ENCODE data around the gene SMARCB1. TPM values are rescaled to one million over a fixed set of nuclear protein-coding genes. Genes with fewer than 3 reads are reported as not detected.

SMARCB1 gene
- total RNA-seq, 4 donors from 2014 or later, result 37.8 to 61.0 (median 47.7) TPM

DNA sequence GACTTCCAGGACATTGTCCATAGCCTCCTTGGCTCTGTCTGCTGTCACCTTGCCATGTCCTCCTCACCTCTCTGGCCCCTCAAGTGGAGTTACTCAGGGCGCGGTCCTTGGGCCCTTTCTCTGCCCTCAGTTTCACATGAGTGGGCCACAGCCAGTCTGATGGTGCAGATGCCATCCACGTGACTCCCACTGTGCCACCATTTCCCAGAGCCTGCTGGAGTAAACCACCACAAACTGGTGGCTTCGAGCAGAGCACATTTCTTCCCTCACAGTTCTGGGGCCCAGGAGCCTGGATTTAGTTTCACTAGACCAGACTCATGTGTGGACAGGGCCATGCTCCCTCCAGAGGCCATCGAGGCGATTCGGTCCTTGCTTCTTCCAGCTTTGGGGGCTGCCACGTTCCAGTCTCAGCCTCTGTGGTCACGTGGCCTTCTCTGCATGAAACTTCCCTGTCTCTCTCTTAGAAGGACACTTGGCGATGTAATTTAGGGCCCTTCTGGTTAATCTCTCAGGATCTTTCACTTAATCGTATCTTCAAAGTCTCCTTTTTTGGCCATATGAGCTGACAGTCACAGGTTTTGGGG is 14.6 kb downstream of the SMARCB1 start:
- Histone ChIP-seq H3K27me3 (no peaks in the 10 kb centered on the region), H3K27ac (no peak overlapping the region), H3K36me3 (peaks cover 39 to 97% (median 59%) of the 10 kb centered on the region in 3 donors), H3K4me1 (no peaks in the 10 kb centered on the region), H3K9me3 (no peaks in the 10 kb centered on the region), H3K4me3 (no peak overlapping the region)
- no peak for TF ChIP-seq POLR2A (IDR thresholded peaks at IDR 0.05)
- TF ChIP-seq, protein P1, sequence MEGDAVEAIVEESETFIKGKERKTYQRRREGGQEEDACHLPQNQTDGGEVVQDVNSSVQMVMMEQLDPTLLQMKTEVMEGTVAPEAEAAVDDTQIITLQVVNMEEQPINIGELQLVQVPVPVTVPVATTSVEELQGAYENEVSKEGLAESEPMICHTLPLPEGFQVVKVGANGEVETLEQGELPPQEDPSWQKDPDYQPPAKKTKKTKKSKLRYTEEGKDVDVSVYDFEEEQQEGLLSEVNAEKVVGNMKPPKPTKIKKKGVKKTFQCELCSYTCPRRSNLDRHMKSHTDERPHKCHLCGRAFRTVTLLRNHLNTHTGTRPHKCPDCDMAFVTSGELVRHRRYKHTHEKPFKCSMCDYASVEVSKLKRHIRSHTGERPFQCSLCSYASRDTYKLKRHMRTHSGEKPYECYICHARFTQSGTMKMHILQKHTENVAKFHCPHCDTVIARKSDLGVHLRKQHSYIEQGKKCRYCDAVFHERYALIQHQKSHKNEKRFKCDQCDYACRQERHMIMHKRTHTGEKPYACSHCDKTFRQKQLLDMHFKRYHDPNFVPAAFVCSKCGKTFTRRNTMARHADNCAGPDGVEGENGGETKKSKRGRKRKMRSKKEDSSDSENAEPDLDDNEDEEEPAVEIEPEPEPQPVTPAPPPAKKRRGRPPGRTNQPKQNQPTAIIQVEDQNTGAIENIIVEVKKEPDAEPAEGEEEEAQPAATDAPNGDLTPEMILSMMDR (IDR thresholded peaks at IDR 0.05), result no peak
- no peak for DNase-seq
- intact Hi-C loops (cut with DNase I), result no loop called here
- 87 to 89% methylated on average over 6 to 9 of the region's 11 CpGs for WGBS, 2 donors

DNA sequence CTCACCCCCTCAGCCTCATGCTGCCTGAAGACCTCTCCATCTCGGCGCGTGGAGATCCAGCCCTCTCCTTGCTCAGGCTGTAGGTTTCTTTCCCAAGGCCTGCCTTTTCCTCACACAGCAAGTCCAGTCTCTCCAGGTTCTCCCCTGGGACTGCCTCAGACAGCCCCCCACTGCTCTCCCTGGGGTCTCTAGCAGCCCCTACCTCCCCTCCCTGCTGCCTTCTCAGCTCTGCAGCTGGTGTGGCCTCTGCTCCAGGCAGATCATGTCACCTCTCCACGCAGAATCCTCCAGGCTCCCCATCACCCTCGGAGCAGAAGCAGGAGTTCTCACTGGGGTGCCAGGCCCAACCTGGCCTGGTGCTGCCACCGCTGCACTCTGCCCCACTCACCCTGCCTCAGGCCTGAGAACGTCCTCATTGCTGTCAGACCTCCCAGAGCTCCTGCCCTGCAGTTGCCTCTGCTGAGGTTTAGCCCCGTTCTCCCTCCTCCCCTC is 15.2 kb downstream of the SMARCB1 start:
- TF ChIP-seq, protein P1 (IDR thresholded peaks at IDR 0.05), result no peak
- TF ChIP-seq POLR2A (IDR thresholded peaks at IDR 0.05), result no peak
- peaks cover 34 to 97% (median 56%) of the 10 kb centered on the region in 3 donors for H3K36me3 ChIP-seq

DNA sequence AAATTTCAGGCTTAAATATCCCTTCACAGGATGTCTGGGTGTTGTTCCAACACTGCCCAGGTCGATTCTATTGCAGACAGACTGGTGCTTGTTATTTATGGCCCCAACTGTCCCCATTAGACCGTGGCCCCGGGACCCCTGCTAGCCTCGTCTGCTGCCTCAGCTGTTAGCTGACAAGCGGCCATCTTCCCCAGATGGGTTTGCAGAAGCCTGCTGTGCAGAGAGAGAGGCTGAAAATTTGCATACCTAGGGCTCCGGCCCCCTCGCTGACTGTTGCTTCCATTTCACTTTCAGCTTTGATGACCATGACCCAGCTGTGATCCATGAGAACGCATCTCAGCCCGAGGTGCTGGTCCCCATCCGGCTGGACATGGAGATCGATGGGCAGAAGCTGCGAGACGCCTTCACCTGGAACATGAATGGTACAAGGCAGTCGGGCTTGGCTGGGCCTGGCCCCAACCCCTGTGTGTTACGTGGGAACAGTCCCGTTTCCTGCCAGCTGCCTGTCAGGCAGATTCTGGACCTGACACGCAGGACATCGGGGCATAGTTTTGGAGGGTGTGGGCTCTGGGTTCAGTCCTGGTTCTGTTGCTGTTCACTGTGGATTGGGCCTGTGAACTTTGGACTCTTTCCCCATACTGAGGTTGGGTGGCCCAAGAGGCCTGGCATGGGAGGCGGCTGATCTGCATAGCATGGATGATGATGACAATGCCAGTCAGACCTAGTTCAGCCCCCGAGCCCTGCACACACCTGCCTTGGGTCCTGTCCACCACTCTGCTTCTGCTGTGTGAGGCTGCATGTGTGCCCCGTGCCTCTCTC is 16.4 kb downstream of the SMARCB1 start:
- Histone ChIP-seq H3K27ac (no peak overlapping the region), H3K9me3 (no peaks in the 10 kb centered on the region), H3K36me3 (peaks cover 28 to 99% (median 56%) of the 10 kb centered on the region in 3 donors), H3K27me3 (no peaks in the 10 kb centered on the region), H3K4me3 (peak overlapping the region in 1 of 4 donors; percentile 8), H3K4me1 (no peaks in the 10 kb centered on the region)
- WGBS, 2 donors, result 75% methylated on average over 8 to 12 of the region's 21 CpGs
- intact Hi-C loops (cut with DNase I), result no loop called here
- no peak for TF ChIP-seq POLR2A (IDR thresholded peaks at IDR 0.05)
- TF ChIP-seq, protein P1 (IDR thresholded peaks at IDR 0.05), result no peak
- DNase-seq, result no peak

More for the DNA sequence above, 15.2 kb downstream of the SMARCB1 start:
- intact Hi-C loops (cut with DNase I), result no loop called here
- no peak overlapping the region for H3K27ac ChIP-seq
- no peak for DNase-seq
- H3K27me3 ChIP-seq, result no peaks in the 10 kb centered on the region
- H3K9me3 ChIP-seq, result no peaks in the 10 kb centered on the region
- H3K4me3 ChIP-seq, result no peak overlapping the region
- no peaks in the 10 kb centered on the region for H3K4me1 ChIP-seq
- WGBS, 2 donors, result 88 to 92% methylated on average over 6 to 8 of the region's 8 CpGs

GRCh38 chr22:23804781-23805291 is 18.1 kb downstream of the SMARCB1 start:
- TF ChIP-seq, protein P1 (IDR thresholded peaks at IDR 0.05), result no peak
- TF ChIP-seq POLR2A (IDR thresholded peaks at IDR 0.05), result no peak
- Histone ChIP-seq H3K27ac (no peak overlapping the region), H3K4me3 (no peak overlapping the region), H3K4me1 (no peaks in the 10 kb centered on the region), H3K36me3 (peaks cover 24 to 98% (median 59%) of the 10 kb centered on the region in 3 donors), H3K27me3 (no peaks in the 10 kb centered on the region), H3K9me3 (no peaks in the 10 kb centered on the region)
- no peak for DNase-seq
- intact Hi-C loops (cut with DNase I), result no loop called here
- 80 to 85% methylated on average over 8 to 9 of the region's 12 CpGs for WGBS, 2 donors

DNA sequence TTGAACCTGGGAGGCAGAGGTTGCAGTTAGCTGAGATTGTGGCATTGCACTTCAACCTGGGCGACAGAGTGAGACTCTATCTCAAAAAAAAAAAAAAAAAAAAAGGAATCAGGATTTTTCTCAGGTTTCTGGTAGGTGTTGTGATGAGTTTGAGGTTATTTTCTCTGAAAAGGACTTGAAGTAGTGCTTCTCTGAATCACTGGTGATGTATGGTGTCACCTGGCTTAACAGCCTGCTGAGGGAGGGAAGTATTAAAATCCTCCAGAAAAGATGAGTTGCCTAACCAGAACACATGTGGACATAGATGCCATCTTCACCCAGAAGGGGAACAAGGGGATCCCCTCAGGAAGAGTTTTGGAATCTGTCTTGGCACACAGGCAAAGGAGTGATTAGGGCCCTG is 20.1 kb downstream of the SMARCB1 start:
- no peak for DNase-seq
- Histone ChIP-seq H3K27me3 (no peaks in the 10 kb centered on the region), H3K9me3 (no peaks in the 10 kb centered on the region), H3K27ac (no peak overlapping the region), H3K4me3 (no peak overlapping the region), H3K36me3 (peaks cover 5 to 98% (median 40%) of the 10 kb centered on the region in 3 donors), H3K4me1 (no peaks in the 10 kb centered on the region)
- 100% methylated on average over 1 of the region's 1 CpG for WGBS, 2 donors
- intact Hi-C loops (cut with DNase I), result no loop called here
- no peak for TF ChIP-seq POLR2A (IDR thresholded peaks at IDR 0.05)
- TF ChIP-seq, protein P1 (IDR thresholded peaks at IDR 0.05), result no peak
